GM19238 (cell line): ENCODE measurements around the gene MED13L.

Experiments used
- DNase-seq: peaks from one replicate; pipeline ENCODE4 v3.0.0; 2011; ENCODE audit warnings: low spot score; ENCODE audit not compliant: insufficient read length

MED13L gene

GRCh38 chr12:116092776-116093175 lies 184.7 kb downstream of the MED13L start:
- DNase-seq: no peak

GRCh38 chr12:116092162-116092561 lies 185.3 kb downstream of the MED13L start:
- DNase-seq: no peak

GRCh38 chr12:116091579-116091978 lies 185.9 kb downstream of the MED13L start:
- DNase-seq: no peak

- no peak for DNase-seq
Measured at GRCh38 chr12:116090516-116090915, 187.0 kb downstream of the MED13L start.

- no peak for DNase-seq
Measured at GRCh38 chr12:116089080-116089479, 188.4 kb downstream of the MED13L start.

- no peak for DNase-seq
Measured at GRCh38 chr12:116087962-116088361, 189.5 kb downstream of the MED13L start.

GRCh38 chr12:116087399-116087798 lies 190.1 kb downstream of the MED13L start:
- no peak for DNase-seq

GRCh38 chr12:116080415-116080814 lies 197.1 kb downstream of the MED13L start:
- DNase-seq: no peak

- DNase-seq: no peak
Measured at GRCh38 chr12:116078396-116078795, 199.1 kb downstream of the MED13L start.

- no peak for DNase-seq
Measured at GRCh38 chr12:116077431-116077830, 200.1 kb downstream of the MED13L start.

GRCh38 chr12:116076399-116076798 lies 201.1 kb downstream of the MED13L start:
- no peak for DNase-seq

- DNase-seq: no peak
Measured at GRCh38 chr12:116074686-116075085, 202.8 kb downstream of the MED13L start.

- no peak for DNase-seq
Measured at GRCh38 chr12:116071555-116072230, 205.8 kb downstream of the MED13L start.

- DNase-seq: no peak
Measured at GRCh38 chr12:116070444-116070843, 207.0 kb downstream of the MED13L start.

GRCh38 chr12:116069943-116070342 lies 207.6 kb downstream of the MED13L start:
- DNase-seq: no peak

- DNase-seq: no peak
Measured at GRCh38 chr12:116068853-116069252, 208.6 kb downstream of the MED13L start.

- no peak for DNase-seq
Measured at GRCh38 chr12:116068371-116068770, 209.1 kb downstream of the MED13L start.

GRCh38 chr12:116067892-116068291 lies 209.6 kb downstream of the MED13L start:
- no peak for DNase-seq

GRCh38 chr12:116066381-116067230 lies 210.9 kb downstream of the MED13L start:
- DNase-seq: no peak

- no peak for DNase-seq
Measured at GRCh38 chr12:116065606-116066005, 211.9 kb downstream of the MED13L start.

- DNase-seq: no peak
Measured at GRCh38 chr12:116064493-116064892, 213.0 kb downstream of the MED13L start.

GRCh38 chr12:116062698-116063097 lies 214.8 kb downstream of the MED13L start:
- DNase-seq: no peak

- peak; percentile 9 for DNase-seq
Measured at GRCh38 chr12:116060764-116061163, 216.7 kb downstream of the MED13L start.
